ENCODE measurements around the gene TNRC18.

Gene TNRC18

DNA sequence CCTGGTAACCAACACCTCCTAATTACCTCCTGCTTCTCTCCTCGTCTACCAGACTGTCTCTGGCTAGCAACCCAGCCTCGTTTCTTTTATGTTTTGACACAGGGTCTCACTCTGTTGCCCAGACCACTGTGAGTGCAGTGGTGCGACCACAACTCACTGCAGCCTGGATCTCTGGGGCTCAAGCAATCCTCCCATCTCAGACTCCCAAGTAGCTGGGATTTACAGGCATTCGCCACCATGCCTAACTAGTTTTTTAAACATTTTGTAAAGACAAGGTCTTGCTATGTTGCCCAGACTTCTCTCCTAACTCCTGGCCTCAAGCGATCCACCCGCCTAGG, 10.2 kb downstream of the TNRC18 start:
- H2BK5ac ChIP-seq (ENCODE audit: low read depth, low read length, poor library complexity, severe bottlenecking) = no peak overlapping the region
- peak overlapping the region in 1 of 2 experiments; percentile 83 for H3K14ac ChIP-seq (ENCODE audit: low read length in 2 of 2)
- H4K8ac ChIP-seq (ENCODE audit: low read length) = peak overlapping the region; percentile 77
- 84% methylated on average over 6 of the region's 6 CpGs for WGBS
- H3K4me2 ChIP-seq (ENCODE audit: low read length, poor library complexity, severe bottlenecking) = no peak overlapping the region
- no peak overlapping the region for H3K27ac ChIP-seq (ENCODE audit: low read length, poor library complexity, severe bottlenecking)
- H3K4ac ChIP-seq (ENCODE audit: low read depth in 1 of 2, low read length in 2 of 2) = no peak overlapping the region
- no peak overlapping the region for H2AK5ac ChIP-seq (ENCODE audit: low read length, severe bottlenecking)
- H3K4me1 ChIP-seq (ENCODE audit: control insufficient read depth, insufficient read depth, low read depth, low read length) = peaks cover 16% of the 10 kb centered on the region
- no peaks in the 10 kb centered on the region for H3K9me3 ChIP-seq (ENCODE audit: control insufficient read depth, low read length)
- no peak overlapping the region for H3K23ac ChIP-seq (ENCODE audit: low read length in 2 of 2)
- H3K36me3 ChIP-seq (ENCODE audit: control insufficient read depth in 1 of 2, insufficient read depth in 2 of 2, low read depth in 1 of 2, low read length in 2 of 2) = peaks cover 3 to 9% of the 10 kb centered on the region in 2 experiments
- H2AFZ ChIP-seq (ENCODE audit: low read depth, low read length) = no peak overlapping the region
- no peak overlapping the region for H3K9ac ChIP-seq (ENCODE audit: low read length)
- no peaks in the 10 kb centered on the region for H3K27me3 ChIP-seq (ENCODE audit: control insufficient read depth in 1 of 2, insufficient read depth in 1 of 2, low read length in 2 of 2)
- H3K79me1 ChIP-seq (replicated peaks; ENCODE audit: low read length, poor library complexity, severe bottlenecking) = peaks cover 23% of the 10 kb centered on the region
- DNase-seq = no peak
- H2BK120ac ChIP-seq (ENCODE audit: low read depth, low read length) = no peak overlapping the region
- H3K18ac ChIP-seq (ENCODE audit: low read depth in 1 of 2, low read length in 2 of 2) = peak overlapping the region in 1 of 2 experiments; percentile 67
- peak overlapping the region in 1 of 2 experiments; percentile 57 for H2BK12ac ChIP-seq (ENCODE audit: low read length in 2 of 2)
- peak overlapping the region; percentile 70 for H4K91ac ChIP-seq (ENCODE audit: low read length)
- H2BK15ac ChIP-seq (ENCODE audit: low read depth, poor library complexity, severe bottlenecking) = no peak overlapping the region
- H3K4me3 ChIP-seq (ENCODE audit: insufficient read depth in 1 of 2, low read depth in 1 of 2, low read length in 2 of 2) = no peak overlapping the region

DNA sequence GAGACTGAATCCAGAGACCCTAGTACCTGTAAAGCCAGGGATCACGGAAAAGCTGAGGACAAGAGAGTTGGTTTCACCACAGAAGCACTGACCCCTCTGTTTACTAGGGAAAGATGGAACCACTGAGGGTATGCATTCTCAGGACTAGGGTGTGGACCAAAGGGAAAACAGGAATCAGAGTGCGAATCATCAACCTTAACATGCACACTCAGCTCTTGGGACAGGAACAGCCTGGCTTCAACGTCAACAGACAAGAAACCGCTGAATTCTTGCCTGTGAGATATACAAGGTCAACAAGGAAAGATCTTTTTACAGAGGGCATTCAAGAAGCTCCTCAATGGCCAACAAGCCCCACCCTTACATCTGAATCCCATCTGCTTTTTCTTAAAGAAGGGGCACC, 14.9 kb downstream of the TNRC18 start:
- whole genome bisulfite sequencing = 47% methylated on average over 4 of the region's 4 CpGs
- Histone ChIP-seq H3K27me3 (ENCODE audit: control insufficient read depth in 1 of 2, insufficient read depth in 1 of 2, low read length in 2 of 2) (no peaks in the 10 kb centered on the region), H3K4me2 (ENCODE audit: low read length, poor library complexity, severe bottlenecking) (no peak overlapping the region), H3K9ac (ENCODE audit: low read length) (peak overlapping the region; percentile 12), H3K14ac (ENCODE audit: low read length in 2 of 2) (peak overlapping the region in 1 of 2 experiments; percentile 70), H3K27ac (ENCODE audit: low read length, poor library complexity, severe bottlenecking) (no peak overlapping the region), H3K18ac (ENCODE audit: low read depth in 1 of 2, low read length in 2 of 2) (no peak overlapping the region), H4K8ac (ENCODE audit: low read length) (no peak overlapping the region), H3K4ac (ENCODE audit: low read depth in 1 of 2, low read length in 2 of 2) (no peak overlapping the region), H2BK12ac (ENCODE audit: low read length in 2 of 2) (no peak overlapping the region), H2BK5ac (ENCODE audit: low read depth, low read length, poor library complexity, severe bottlenecking) (no peak overlapping the region), H4K91ac (ENCODE audit: low read length) (no peak overlapping the region), H3K4me3 (ENCODE audit: insufficient read depth in 1 of 2, low read depth in 1 of 2, low read length in 2 of 2) (no peak overlapping the region), H2AFZ (ENCODE audit: low read depth, low read length) (no peak overlapping the region), H2BK15ac (ENCODE audit: low read depth, poor library complexity, severe bottlenecking) (no peak overlapping the region), H2AK5ac (ENCODE audit: low read length, severe bottlenecking) (no peak overlapping the region), H3K36me3 (ENCODE audit: control insufficient read depth in 1 of 2, insufficient read depth in 2 of 2, low read depth in 1 of 2, low read length in 2 of 2) (peaks cover 14 to 19% of the 10 kb centered on the region in 2 experiments), H3K79me1 (replicated peaks; ENCODE audit: low read length, poor library complexity, severe bottlenecking) (peaks cover 38% of the 10 kb centered on the region), H3K9me3 (ENCODE audit: control insufficient read depth, low read length) (no peaks in the 10 kb centered on the region), H2BK120ac (ENCODE audit: low read depth, low read length) (no peak overlapping the region), H3K4me1 (ENCODE audit: control insufficient read depth, insufficient read depth, low read depth, low read length) (peaks cover 21% of the 10 kb centered on the region), H3K23ac (ENCODE audit: low read length in 2 of 2) (no peak overlapping the region)
- DNase-seq = peak; percentile 87

DNA sequence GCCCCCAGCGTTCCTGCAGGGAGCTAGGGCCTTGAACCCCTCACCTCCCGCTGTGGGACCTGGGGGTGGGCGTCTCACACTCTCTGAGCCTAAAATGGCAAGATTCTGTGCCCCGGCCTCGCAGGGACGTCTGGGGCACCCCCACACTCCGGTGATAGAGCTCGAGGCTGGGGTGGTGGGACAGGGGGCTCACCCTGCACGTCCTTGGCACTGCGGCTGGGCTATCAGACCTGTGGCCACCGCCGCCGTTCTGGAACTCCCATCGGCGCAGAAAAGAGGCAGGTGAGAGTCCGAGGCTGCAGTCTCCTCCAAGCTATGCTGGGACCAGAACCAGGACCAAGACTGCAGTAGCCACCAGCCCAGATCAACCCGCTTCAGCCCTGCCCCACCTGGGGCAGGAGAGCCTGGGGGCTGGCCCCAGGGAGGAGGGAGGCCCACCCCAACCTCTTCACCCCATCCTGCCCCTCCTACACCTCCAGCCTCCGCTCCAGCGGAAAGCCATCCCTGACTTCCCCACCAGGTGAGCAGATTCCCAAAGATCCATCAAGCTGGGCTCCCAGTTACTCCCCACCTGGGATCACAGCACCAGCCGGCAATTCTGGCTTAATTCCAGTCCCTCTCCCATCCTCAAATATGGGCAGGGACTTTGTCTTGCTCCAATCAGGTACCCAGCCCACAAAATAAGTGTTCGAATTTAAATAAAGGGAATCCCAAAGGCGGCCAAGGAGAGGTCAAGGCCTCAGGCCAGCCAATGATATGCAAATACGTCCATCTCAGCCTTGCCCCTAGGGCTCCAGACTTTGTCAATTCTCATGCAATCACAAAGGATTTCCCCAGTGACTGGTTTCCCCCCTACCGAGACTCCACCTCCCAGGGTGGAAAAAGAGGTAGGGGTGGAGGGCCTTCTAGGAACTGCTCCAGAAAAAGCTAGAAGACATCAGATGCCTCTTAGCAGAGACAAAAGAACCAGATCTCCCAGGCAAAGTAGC, 16.4 kb downstream of the TNRC18 start:
- 84% methylated on average over 23 of the region's 24 CpGs for WGBS
- Histone ChIP-seq H3K23ac (ENCODE audit: low read length in 2 of 2) (no peak overlapping the region), H3K9me3 (ENCODE audit: control insufficient read depth, low read length) (no peaks in the 10 kb centered on the region), H3K4ac (ENCODE audit: low read depth in 1 of 2, low read length in 2 of 2) (no peak overlapping the region), H3K14ac (ENCODE audit: low read length in 2 of 2) (no peak overlapping the region), H3K9ac (ENCODE audit: low read length) (no peak overlapping the region), H4K91ac (ENCODE audit: low read length) (peak overlapping the region; percentile 48), H2AK5ac (ENCODE audit: low read length, severe bottlenecking) (no peak overlapping the region), H3K27ac (ENCODE audit: low read length, poor library complexity, severe bottlenecking) (no peak overlapping the region), H4K8ac (ENCODE audit: low read length) (peak overlapping the region; percentile 24), H3K4me1 (ENCODE audit: control insufficient read depth, insufficient read depth, low read depth, low read length) (peaks cover 15% of the 10 kb centered on the region), H3K36me3 (ENCODE audit: control insufficient read depth in 1 of 2, insufficient read depth in 2 of 2, low read depth in 1 of 2, low read length in 2 of 2) (peaks cover 14 to 22% of the 10 kb centered on the region in 2 experiments), H2BK12ac (ENCODE audit: low read length in 2 of 2) (no peak overlapping the region), H3K27me3 (ENCODE audit: control insufficient read depth in 1 of 2, insufficient read depth in 1 of 2, low read length in 2 of 2) (no peaks in the 10 kb centered on the region), H3K4me3 (ENCODE audit: insufficient read depth in 1 of 2, low read depth in 1 of 2, low read length in 2 of 2) (no peak overlapping the region), H2BK120ac (ENCODE audit: low read depth, low read length) (no peak overlapping the region), H2BK15ac (ENCODE audit: low read depth, poor library complexity, severe bottlenecking) (peak overlapping the region; percentile 54), H3K4me2 (ENCODE audit: low read length, poor library complexity, severe bottlenecking) (no peak overlapping the region), H3K79me1 (replicated peaks; ENCODE audit: low read length, poor library complexity, severe bottlenecking) (peaks cover 39% of the 10 kb centered on the region), H3K18ac (ENCODE audit: low read depth in 1 of 2, low read length in 2 of 2) (peak overlapping the region in 1 of 2 experiments; percentile 17), H2BK5ac (ENCODE audit: low read depth, low read length, poor library complexity, severe bottlenecking) (no peak overlapping the region), H2AFZ (ENCODE audit: low read depth, low read length) (no peak overlapping the region)
- no peak for DNase-seq

- H3K9me3 ChIP-seq (ENCODE audit: control insufficient read depth, low read length) = no peaks in the 10 kb centered on the region
- H3K4me1 ChIP-seq (ENCODE audit: control insufficient read depth, insufficient read depth, low read depth, low read length) = peaks cover 15% of the 10 kb centered on the region
- no peak overlapping the region for H3K23ac ChIP-seq (ENCODE audit: low read length in 2 of 2)
- no peak overlapping the region for H3K18ac ChIP-seq (ENCODE audit: low read depth in 1 of 2, low read length in 2 of 2)
- H2BK12ac ChIP-seq (ENCODE audit: low read length in 2 of 2) = no peak overlapping the region
- H2AK5ac ChIP-seq (ENCODE audit: low read length, severe bottlenecking) = no peak overlapping the region
- no peak overlapping the region for H3K14ac ChIP-seq (ENCODE audit: low read length in 2 of 2)
- no peak overlapping the region for H4K91ac ChIP-seq (ENCODE audit: low read length)
- H2BK120ac ChIP-seq (ENCODE audit: low read depth, low read length) = no peak overlapping the region
- H3K4me3 ChIP-seq (ENCODE audit: insufficient read depth in 1 of 2, low read depth in 1 of 2, low read length in 2 of 2) = no peak overlapping the region
- peaks cover 20 to 28% of the 10 kb centered on the region in 2 experiments for H3K36me3 ChIP-seq (ENCODE audit: control insufficient read depth in 1 of 2, insufficient read depth in 2 of 2, low read depth in 1 of 2, low read length in 2 of 2)
- peak overlapping the region; percentile 14 for H3K4me2 ChIP-seq (ENCODE audit: low read length, poor library complexity, severe bottlenecking)
- H3K79me1 ChIP-seq (replicated peaks; ENCODE audit: low read length, poor library complexity, severe bottlenecking) = peaks cover 46% of the 10 kb centered on the region
- H2AFZ ChIP-seq (ENCODE audit: low read depth, low read length) = no peak overlapping the region
- H3K27me3 ChIP-seq (ENCODE audit: control insufficient read depth in 1 of 2, insufficient read depth in 1 of 2, low read length in 2 of 2) = no peaks in the 10 kb centered on the region
- no peak overlapping the region for H3K9ac ChIP-seq (ENCODE audit: low read length)
- H4K8ac ChIP-seq (ENCODE audit: low read length) = no peak overlapping the region
- no peak for DNase-seq
- no peak overlapping the region for H3K27ac ChIP-seq (ENCODE audit: low read length, poor library complexity, severe bottlenecking)
- WGBS = 89% methylated on average over 6 of the region's 8 CpGs
- no peak overlapping the region for H2BK5ac ChIP-seq (ENCODE audit: low read depth, low read length, poor library complexity, severe bottlenecking)
- H3K4ac ChIP-seq (ENCODE audit: low read depth in 1 of 2, low read length in 2 of 2) = no peak overlapping the region
- H2BK15ac ChIP-seq (ENCODE audit: low read depth, poor library complexity, severe bottlenecking) = no peak overlapping the region
Measured at GRCh38 chr7:5404421-5404826, 19.2 kb downstream of the TNRC18 start.
